Lung (tissue), 12 donors: Measurements from ENCODE around the gene FOXA3. TPM values are rescaled to one million over a fixed set of nuclear protein-coding genes. Genes with fewer than 3 reads are reported as not detected.

Experiments used
- ATAC-seq: fragments of 200-7000 bp; cut with Tn5 transposase; one replicate; pipeline ENCODE4 v1.9.1; 2020; ENCODE audit warnings: moderate number of reproducible peaks; ENCODE audit not compliant: insufficient read depth, low FRiP score
- DNase-seq, 3 donors: peaks; one replicate each; pipeline ENCODE4 v3.0.0-alpha.2; 2013 to 2017
- H3K27ac ChIP-seq, 2 donors: one replicate each; pipeline ENCODE4 v1.5.1; 2013; ENCODE audit warnings: mild to moderate bottlenecking in 2 of 2, moderate library complexity in 2 of 2, control low read depth in 1 of 2, inconsistent platforms in 1 of 2, low read depth in 1 of 2, low read length in 1 of 2
- H3K27me3 ChIP-seq, 3 donors: one replicate each; pipeline ENCODE4 v1.5.1; 2013; ENCODE audit warnings: low read length in 2 of 3; ENCODE audit not compliant: control insufficient read depth in 3 of 3, insufficient read depth in 3 of 3
- H3K36me3 ChIP-seq, 4 donors: one replicate each; pipeline ENCODE4 v1.5.1; 2013; ENCODE audit warnings: low read length in 4 of 4, mild to moderate bottlenecking in 1 of 4, moderate library complexity in 1 of 4; ENCODE audit not compliant: control insufficient read depth in 4 of 4, insufficient read depth in 4 of 4
- H3K4me1 ChIP-seq, 5 donors: one replicate each; pipeline ENCODE4 v1.5.1; 2013; ENCODE audit warnings: low read length in 5 of 5, mild to moderate bottlenecking in 2 of 5, moderate library complexity in 1 of 5; ENCODE audit not compliant: control insufficient read depth in 5 of 5, insufficient read depth in 5 of 5
- H3K4me3 ChIP-seq: one replicate; pipeline ENCODE4 v1.5.1; 2013; ENCODE audit warnings: mild to moderate bottlenecking, control low read depth, moderate library complexity
- H3K9ac ChIP-seq, 2 donors: one replicate each; pipeline ENCODE4 v1.5.1; 2013; ENCODE audit warnings: low read length in 2 of 2, control low read depth in 1 of 2; ENCODE audit not compliant: insufficient read depth in 1 of 2
- H3K9me3 ChIP-seq, 4 donors: one replicate each; pipeline ENCODE4 v1.5.1; 2013; ENCODE audit warnings: low read length in 3 of 4, mild to moderate bottlenecking in 1 of 4, moderate library complexity in 1 of 4; ENCODE audit not compliant: control insufficient read depth in 4 of 4, insufficient read depth in 3 of 4
- WGBS, 2 donors: extraction: QIAGEN DNeasy Blood & Tissue Kit; methylation state at CpG; one replicate each; pipeline ENCODE4 v1.1.7; 2013; 5-methylcytosine and 5-hydroxymethylcytosine counted together
- polyA plus RNA-seq, 2 donors: library from polyadenylated mRNA; stranded (reverse); fragments of 200-250 nt; gene quantifications; one replicate each; pipeline ENCODE4 v1.2.1, GENCODE V29; 2013
- total RNA-seq, 2 donors: library from RNA; depleted of rRNA in 1 of 2; stranded (reverse); fragments of >200 nt in 1 of 2; gene quantifications; one replicate each; pipeline ENCODE4 v1.2.1, GENCODE V29; 2014 to 2021
- TF ChIP-seq, protein P1 (sequence below): IDR thresholded peaks from 2 replicates; pipeline ENCODE4 v1.5.1; 2012; ENCODE audit warnings: mild to moderate bottlenecking; ENCODE audit errors: control extremely low read depth, extremely low read depth
- donor health status: control.
- donor health status: control.
- donor health status: Bipolar disorder and iron deficiency.
- donor health status: healthy.
- donor health status: DM: yes; HTN: yes; CAD: no.

FOXA3 gene
- total and polyA plus RNA-seq, 4 donors: 0.43 to 0.68 (median 0.51) TPM

DNA sequence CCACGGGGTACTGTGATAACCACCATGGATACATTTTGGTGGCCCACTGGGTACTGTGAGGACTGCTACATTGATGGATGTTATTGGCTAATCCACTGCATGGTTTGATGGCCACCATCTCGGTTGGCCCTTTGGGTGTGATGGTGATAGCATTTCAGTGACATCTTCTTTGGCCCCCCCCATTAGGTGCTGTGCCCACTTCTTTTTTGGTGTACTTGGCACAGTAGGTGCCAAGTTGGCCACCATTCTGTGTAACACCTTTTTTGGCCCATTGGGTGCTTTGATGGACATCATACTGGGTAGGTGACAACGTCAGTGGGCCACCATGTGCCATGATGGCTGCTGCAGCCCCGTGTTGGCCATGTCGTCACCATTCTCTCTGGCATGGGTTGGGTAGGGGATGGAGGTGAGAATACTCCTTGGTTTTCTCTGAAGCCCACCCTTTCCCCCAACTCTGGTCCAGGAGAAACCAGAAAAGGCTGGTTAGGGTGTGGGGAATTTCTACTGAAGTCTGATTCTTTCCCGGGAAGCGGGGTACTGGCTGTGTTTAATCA lies 9.2 kb downstream of the FOXA3 start:
- Histone ChIP-seq H3K27ac (no peak overlapping the region), H3K27me3 (no peaks in the 10 kb centered on the region), H3K4me1 (peaks cover 0 to 17% (median 0%) of the 10 kb centered on the region in 5 donors), H3K9ac (no peak overlapping the region), H3K4me3 (no peak overlapping the region), H3K36me3 (no peaks in the 10 kb centered on the region), H3K9me3 (no peaks in the 10 kb centered on the region)
- no peak for DNase-seq
- TF ChIP-seq, protein P1, sequence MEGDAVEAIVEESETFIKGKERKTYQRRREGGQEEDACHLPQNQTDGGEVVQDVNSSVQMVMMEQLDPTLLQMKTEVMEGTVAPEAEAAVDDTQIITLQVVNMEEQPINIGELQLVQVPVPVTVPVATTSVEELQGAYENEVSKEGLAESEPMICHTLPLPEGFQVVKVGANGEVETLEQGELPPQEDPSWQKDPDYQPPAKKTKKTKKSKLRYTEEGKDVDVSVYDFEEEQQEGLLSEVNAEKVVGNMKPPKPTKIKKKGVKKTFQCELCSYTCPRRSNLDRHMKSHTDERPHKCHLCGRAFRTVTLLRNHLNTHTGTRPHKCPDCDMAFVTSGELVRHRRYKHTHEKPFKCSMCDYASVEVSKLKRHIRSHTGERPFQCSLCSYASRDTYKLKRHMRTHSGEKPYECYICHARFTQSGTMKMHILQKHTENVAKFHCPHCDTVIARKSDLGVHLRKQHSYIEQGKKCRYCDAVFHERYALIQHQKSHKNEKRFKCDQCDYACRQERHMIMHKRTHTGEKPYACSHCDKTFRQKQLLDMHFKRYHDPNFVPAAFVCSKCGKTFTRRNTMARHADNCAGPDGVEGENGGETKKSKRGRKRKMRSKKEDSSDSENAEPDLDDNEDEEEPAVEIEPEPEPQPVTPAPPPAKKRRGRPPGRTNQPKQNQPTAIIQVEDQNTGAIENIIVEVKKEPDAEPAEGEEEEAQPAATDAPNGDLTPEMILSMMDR: no peak
- WGBS, 2 donors: 87 to 94% methylated on average over 7 of the region's 7 CpGs
- ATAC-seq: no peak

DNA sequence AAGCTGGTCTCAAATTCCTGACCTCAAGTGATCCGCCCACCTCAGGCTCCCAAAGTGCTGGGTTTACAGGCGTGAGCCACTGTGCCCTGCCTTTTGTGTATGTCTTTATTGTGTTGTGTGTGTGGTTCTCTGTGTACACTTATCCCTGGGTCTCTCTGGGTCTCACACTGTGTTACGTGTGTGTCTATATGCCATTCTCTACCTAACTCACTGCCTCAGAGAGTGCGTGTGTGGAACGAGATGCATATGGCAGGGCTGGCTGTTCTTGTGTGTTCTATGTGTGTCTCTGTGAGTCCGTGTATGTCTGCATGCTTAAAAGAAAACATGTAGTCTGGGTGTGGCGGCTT lies 10.5 kb downstream of the FOXA3 start:
- H3K9me3 ChIP-seq: no peaks in the 10 kb centered on the region
- H3K4me3 ChIP-seq: no peak overlapping the region
- TF ChIP-seq, protein P1: no peak
- H3K27ac ChIP-seq: no peak overlapping the region
- H3K9ac ChIP-seq: no peak overlapping the region
- 88 to 91% methylated on average over 7 of the region's 7 CpGs for WGBS, 2 donors
- no peaks in the 10 kb centered on the region for H3K27me3 ChIP-seq
- no peak for ATAC-seq
- H3K36me3 ChIP-seq: no peaks in the 10 kb centered on the region
- no peak for DNase-seq
- H3K4me1 ChIP-seq: peaks cover 0 to 17% (median 3%) of the 10 kb centered on the region in 5 donors

DNA sequence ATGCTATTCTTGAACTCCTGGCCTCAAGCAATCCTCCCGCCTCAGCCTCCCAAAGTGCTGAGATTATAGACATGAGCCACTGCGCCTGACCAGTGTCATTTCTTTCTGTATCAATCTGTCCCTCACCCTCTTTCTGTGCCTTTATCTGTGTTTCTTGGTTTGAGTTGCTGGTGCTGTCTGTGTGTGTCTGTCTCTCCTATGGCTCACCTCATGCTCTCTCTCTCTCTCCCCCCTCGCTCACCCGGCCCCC lies 12.0 kb downstream of the FOXA3 start:
- no peak for DNase-seq
- ATAC-seq: no peak
- H3K27ac ChIP-seq: no peak overlapping the region

More for the DNA sequence above, 12.0 kb downstream of the FOXA3 start:
- H3K9ac ChIP-seq: peak overlapping the region in 1 of 2 donors; percentile 26
- H3K9me3 ChIP-seq: no peaks in the 10 kb centered on the region
- no peak overlapping the region for H3K4me3 ChIP-seq
- TF ChIP-seq, protein P1: no peak
- no peaks in the 10 kb centered on the region for H3K27me3 ChIP-seq
- H3K4me1 ChIP-seq: peaks cover 0 to 17% (median 3%) of the 10 kb centered on the region in 5 donors
- H3K36me3 ChIP-seq: no peaks in the 10 kb centered on the region
- 48% methylated on average over 4 of the region's 4 CpGs for WGBS, 2 donors
